HL-60/S4 treated with retinoic acid at 250 ng/mL for 4 days and 3 days (cell line): ENCODE data around the gene NPIPB5.
"Not testable (repeated sequence)": the region's sequence is repeated elsewhere in the genome, so short reads cannot be mapped to it uniquely, and the experiment has no call there.

Source experiments
- in situ Hi-C: fragments of 300-500 bp; cut with MboI; formaldehyde crosslinking; loops from 2 replicates; pipeline ENCODE4 v1.7.0; 2022; ENCODE audit warnings: low sequenced_read_pairs

Gene NPIPB5

DNA sequence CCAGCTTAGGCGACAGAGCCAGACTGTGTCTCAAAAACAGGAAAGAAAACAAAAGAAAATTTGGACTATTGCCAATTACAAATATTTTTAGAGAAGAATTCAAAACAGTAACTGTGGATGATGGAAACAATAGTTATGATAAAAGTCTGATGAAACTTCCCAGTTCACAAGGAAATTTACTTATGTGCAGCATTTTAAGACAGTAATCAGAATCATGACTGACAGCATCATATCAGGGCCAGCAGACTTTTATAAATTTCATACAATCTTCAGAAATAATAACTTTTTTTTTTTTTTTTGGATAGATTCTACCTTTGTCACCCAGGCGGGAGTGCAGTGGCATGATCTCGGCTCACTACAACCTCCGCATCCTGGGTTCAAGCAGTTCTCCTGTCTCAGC is at the start of gene NPIPB5:
Gene NPIPB5 (plus strand): TSS at position 301 of the 400 bp plus-strand sequence. CDS start 2,911 bp downstream, outside the sequence.
- in situ Hi-C loops: not testable (repeated sequence)

DNA sequence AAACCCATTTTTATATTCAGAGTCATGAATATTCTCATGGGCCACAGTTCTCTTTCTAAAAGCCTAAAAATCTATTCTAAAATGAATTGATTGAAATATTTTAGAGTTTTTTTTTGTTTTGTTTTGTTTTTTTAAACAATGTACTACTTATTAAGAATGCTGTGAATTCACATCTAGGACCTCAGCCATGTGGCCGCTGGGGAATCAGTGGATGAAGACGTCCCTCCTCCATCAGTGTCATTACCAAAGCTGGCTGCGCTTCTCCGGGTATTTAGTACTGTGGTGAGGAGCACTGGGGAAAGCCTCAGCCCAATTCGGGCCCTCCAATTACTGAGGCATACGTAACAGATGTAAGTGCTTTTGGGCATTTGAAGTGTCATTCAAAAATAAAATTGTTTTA is 41.8 kb upstream of the NPIPB5 start:
- in situ Hi-C loops: not testable (repeated sequence)

DNA sequence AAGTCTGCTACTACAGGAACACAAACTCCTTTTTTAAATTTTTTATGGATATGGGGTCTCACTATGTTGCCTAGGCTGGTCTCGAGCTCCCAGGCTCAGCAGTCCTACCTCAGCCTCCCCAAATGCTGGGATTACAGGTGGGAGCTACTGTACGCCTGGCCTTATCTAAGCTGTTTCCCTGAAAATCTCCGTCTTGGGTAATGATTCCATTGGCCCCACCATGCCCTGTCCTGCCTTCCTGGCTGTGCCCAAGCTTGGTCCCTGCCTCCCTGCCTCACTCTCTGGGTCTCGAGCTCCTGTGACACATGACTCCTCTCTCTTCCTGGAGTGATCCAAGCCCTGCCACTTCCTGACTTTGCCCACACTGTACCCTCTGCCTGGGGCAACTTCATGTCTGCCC is 27.3 kb downstream of the NPIPB5 start:
- in situ Hi-C loops: not testable (repeated sequence)

DNA sequence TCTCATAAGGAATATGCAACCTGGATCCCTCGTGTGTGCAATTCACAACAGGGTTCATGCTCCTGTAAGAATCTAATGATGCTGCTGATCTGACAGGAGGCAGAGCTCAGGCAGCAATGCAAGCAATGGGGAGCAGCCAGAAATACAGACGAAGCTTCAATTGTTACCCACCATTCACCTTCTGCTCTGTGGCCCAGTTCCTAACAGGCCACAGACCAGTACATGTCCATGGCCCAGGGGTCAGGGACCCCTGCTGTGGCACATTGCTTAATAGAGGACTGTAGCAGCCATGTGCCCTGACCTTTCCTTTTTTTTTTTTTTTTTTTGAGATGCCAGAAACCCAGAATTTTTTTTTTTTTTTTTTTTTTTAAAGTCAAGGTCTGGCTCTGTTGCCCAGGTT is 34.1 kb downstream of the NPIPB5 start:
- in situ Hi-C loops: not testable (repeated sequence)

DNA sequence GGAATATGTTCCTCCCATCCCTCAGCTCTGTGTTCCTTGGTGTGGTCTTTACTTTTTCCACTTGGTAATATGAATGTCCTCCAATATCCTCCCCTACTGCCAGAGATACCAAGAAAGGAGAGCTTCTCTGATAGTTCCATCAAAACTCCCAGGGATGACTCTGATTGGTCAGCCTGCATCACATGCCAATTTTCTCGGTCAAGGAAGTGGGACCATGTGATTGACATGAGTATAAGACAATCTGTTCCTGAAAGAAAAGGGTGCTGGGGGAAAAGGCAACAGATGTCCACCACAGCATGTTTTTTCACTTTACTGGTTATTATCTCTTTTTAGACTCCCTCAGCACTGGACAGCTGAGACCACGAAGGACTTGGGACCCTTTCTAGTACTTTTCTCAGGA is 35.9 kb downstream of the NPIPB5 start:
- in situ Hi-C loops: not testable (repeated sequence)

DNA sequence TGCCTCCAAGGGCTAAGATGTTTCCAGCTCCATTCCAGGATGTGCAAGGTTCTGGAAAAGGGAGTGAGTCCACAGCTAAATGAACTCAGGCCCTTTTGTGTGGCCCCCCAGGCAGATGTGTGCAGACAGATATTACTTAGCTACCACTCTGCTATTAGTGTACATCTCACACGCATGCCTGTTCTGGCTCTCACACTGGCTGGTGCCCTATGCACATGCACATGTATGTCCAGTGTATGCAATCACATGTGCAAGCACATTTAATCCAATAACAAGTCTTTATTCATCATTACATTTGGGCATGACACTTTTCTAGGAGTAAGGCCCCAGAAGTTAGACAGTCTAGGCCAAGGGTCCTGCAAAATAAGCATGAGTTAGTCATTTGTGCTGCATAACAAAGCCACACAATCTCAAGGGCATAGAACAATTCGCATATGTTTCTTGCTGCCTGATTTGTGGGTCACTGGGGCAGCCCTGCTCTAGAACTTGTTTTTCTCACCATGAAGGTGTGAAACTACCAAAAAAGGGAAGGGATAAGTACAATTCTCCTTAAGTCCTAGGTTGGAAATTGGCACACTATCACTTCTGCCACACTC is 36.6 kb downstream of the NPIPB5 start:
- in situ Hi-C loops: not testable (repeated sequence)

DNA sequence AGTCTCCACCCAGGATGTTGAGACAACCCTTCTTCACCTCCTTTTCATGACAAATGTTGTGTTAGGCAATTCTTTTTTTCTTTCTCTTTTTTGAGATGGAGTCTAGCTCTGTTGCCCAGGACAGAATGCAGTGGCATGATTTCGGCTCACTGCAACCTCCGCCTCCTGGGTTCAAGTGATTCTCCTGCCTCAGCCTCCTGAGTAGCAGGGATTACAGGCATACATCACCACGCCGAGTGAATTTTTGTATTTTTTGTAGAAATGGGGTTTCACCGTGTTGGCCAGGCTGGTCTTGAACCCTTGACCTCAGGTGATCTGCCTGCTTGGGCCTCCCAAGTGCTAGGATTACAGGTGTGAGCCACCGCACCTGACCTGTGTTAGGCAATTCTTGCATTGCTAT is 39.2 kb downstream of the NPIPB5 start:
- in situ Hi-C loops: not testable (repeated sequence)

DNA sequence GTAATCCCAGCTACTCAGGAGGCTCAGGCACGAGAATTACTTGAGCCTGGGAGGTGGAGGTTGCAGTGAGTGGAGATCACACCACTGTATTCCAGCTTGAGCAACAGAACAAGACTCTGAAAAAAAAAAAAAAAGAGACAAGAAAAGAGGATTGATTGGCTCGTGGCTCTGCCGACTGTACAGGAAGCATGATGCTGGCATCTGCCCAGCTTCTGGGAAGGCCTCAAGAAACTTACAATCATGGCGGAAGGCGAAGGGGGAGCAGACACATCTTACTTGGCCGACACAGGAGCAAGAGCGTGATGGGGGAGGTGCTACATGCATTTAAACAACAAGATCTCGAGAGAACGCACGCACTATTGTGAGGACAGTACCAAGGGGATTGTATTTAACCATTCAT is 40.5 kb downstream of the NPIPB5 start:
- in situ Hi-C loops: not testable (repeated sequence)

DNA sequence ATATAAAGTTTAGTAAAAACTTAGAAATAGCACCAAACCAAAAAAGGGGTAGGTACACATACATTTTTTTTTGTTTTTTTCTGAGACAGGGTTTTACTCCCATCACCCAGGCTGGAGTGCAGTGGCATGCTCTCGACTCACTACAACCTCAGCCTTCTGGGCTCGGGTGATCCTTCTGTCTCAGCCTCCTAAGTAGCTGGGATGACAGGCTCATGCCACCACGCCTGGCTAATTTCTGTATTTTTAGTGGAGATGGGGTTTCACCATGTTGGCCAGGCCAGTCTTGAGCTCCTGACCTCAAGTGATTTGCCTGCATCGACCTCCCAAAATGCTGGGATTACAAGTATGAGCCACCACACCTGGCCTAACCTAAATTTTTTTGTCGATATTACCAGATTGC is 41.0 kb downstream of the NPIPB5 start:
- in situ Hi-C loops: not testable (repeated sequence)

DNA sequence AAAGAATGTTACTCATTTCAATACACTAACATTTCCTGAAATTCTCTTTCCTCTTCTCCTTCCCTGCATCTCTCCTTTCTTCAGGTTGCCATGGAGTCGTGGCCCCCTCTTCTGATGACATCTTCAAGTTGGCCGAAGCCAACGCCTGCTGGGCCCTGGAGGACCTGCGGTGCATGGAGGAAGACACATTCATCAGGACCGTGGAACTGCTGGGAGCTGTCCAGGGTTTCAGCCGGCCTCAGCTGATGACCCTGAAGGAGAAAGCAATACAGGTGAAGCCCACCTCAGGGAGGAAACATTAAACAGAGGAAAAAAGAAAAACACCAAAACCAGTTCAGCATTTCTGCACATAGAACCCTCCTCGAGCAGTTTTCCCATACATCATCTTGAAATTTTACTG is 46.1 kb downstream of the NPIPB5 start:
- in situ Hi-C loops: not testable (repeated sequence)
